HG03354 (cell line): ENCODE results near the gene RGP1.
A peak's percentile ranks its signal among the peaks of the same experiment; 100 is the strongest.

Experiments used
- ATAC-seq: cut with Tn5 transposase; IDR thresholded peaks from one replicate; pipeline ENCODE4 v1.9.1; 2021; ENCODE audit warnings: mild to moderate bottlenecking; ENCODE audit not compliant: unreplicated experiment, poor library complexity, severe bottlenecking

The RGP1 gene

GRCh38 chr9:35795695-35796094 lies 46.6 kb downstream of the RGP1 start:
- ATAC-seq = no peak

GRCh38 chr9:35797311-35798109 lies 48.4 kb downstream of the RGP1 start:
- no peak for ATAC-seq

GRCh38 chr9:35798658-35799374 lies 49.7 kb downstream of the RGP1 start:
- peak; percentile 52 for ATAC-seq

GRCh38 chr9:35800530-35800929 lies 51.4 kb downstream of the RGP1 start:
- no peak for ATAC-seq

GRCh38 chr9:35801328-35802128 lies 52.4 kb downstream of the RGP1 start:
- ATAC-seq = no peak

GRCh38 chr9:35806101-35806500 lies 57.0 kb downstream of the RGP1 start:
- ATAC-seq = no peak
